ENCODE measurements around the gene RPLP1. TPM values are rescaled to one million over a fixed set of nuclear protein-coding genes. Genes with fewer than 3 reads are reported as not detected.

Gene RPLP1
- total RNA-seq, 1 experiment from 2014 or later, result 1,535 TPM

DNA sequence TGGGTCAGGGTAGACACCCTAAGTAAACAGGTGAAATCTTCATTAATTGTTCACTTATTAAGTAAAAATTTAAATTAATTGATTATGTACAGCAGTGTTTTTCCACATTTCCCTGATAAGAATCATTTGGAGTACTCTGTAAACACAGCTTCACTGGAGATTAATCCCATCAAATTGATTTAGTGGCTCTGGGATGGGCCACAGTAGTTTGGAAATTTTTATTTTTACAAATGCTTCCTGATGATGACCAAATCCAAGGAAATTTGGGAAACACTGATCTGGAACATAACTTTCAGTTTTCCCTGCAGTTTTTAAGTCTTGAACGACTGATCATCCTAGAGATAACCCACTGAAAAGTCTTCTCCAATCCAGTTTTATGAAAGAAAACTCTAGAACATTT lies 18.8 kb upstream of the RPLP1 start:
- no peak for DNase-seq
- no TSS peak for BruUV-seq (replicated peaks)
- no peak overlapping the region for H3K27ac Mint-ChIP-seq (ENCODE audit: unreplicated experiment)
- TF ChIP-seq, protein P1, sequence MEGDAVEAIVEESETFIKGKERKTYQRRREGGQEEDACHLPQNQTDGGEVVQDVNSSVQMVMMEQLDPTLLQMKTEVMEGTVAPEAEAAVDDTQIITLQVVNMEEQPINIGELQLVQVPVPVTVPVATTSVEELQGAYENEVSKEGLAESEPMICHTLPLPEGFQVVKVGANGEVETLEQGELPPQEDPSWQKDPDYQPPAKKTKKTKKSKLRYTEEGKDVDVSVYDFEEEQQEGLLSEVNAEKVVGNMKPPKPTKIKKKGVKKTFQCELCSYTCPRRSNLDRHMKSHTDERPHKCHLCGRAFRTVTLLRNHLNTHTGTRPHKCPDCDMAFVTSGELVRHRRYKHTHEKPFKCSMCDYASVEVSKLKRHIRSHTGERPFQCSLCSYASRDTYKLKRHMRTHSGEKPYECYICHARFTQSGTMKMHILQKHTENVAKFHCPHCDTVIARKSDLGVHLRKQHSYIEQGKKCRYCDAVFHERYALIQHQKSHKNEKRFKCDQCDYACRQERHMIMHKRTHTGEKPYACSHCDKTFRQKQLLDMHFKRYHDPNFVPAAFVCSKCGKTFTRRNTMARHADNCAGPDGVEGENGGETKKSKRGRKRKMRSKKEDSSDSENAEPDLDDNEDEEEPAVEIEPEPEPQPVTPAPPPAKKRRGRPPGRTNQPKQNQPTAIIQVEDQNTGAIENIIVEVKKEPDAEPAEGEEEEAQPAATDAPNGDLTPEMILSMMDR (IDR thresholded peaks at IDR 0.05; ENCODE audit: unreplicated experiment), result no peak
- intact Hi-C loops (cut with micrococcal nuclease; ENCODE audit: unreplicated experiment), result no loop called here
- H3K4me3 Mint-ChIP-seq (ENCODE audit: low read depth, unreplicated experiment), result no peak overlapping the region
- H3K36me3 Mint-ChIP-seq (ENCODE audit: insufficient read depth, unreplicated experiment), result peaks cover 55% of the 10 kb centered on the region
- H3K27me3 Mint-ChIP-seq (ENCODE audit: unreplicated experiment), result no peaks in the 10 kb centered on the region
- H3K4me1 Mint-ChIP-seq (ENCODE audit: low read depth, unreplicated experiment), result peaks cover 8% of the 10 kb centered on the region
- no peaks in the 10 kb centered on the region for H3K9me3 Mint-ChIP-seq (ENCODE audit: low read depth, unreplicated experiment)
- CTCF ChIA-PET, result no interaction called here

GRCh38 chr15:69434238-69434637 lies 18.4 kb upstream of the RPLP1 start:
- CTCF ChIA-PET, result no interaction called here
- Mint-ChIP-seq H3K27ac (ENCODE audit: unreplicated experiment) (no peak overlapping the region), H3K27me3 (ENCODE audit: unreplicated experiment) (no peaks in the 10 kb centered on the region), H3K36me3 (ENCODE audit: insufficient read depth, unreplicated experiment) (peaks cover 57% of the 10 kb centered on the region), H3K9me3 (ENCODE audit: low read depth, unreplicated experiment) (no peaks in the 10 kb centered on the region), H3K4me1 (ENCODE audit: low read depth, unreplicated experiment) (peaks cover 8% of the 10 kb centered on the region), H3K4me3 (ENCODE audit: low read depth, unreplicated experiment) (no peak overlapping the region)
- intact Hi-C loops (cut with micrococcal nuclease; ENCODE audit: unreplicated experiment), result no loop called here
- no peak for DNase-seq
- TF ChIP-seq, protein P1 (IDR thresholded peaks at IDR 0.05; ENCODE audit: unreplicated experiment), result no peak
- BruUV-seq (replicated peaks), result no TSS peak

GRCh38 chr15:69434679-69435078 lies 17.9 kb upstream of the RPLP1 start:
- intact Hi-C loops (cut with micrococcal nuclease; ENCODE audit: unreplicated experiment), result no loop called here
- H3K27me3 Mint-ChIP-seq (ENCODE audit: unreplicated experiment), result no peaks in the 10 kb centered on the region
- H3K36me3 Mint-ChIP-seq (ENCODE audit: insufficient read depth, unreplicated experiment), result peaks cover 59% of the 10 kb centered on the region
- no peak for DNase-seq
- TF ChIP-seq, protein P1 (IDR thresholded peaks at IDR 0.05; ENCODE audit: unreplicated experiment), result no peak
- CTCF ChIA-PET, result no interaction called here
- H3K9me3 Mint-ChIP-seq (ENCODE audit: low read depth, unreplicated experiment), result no peaks in the 10 kb centered on the region
- H3K27ac Mint-ChIP-seq (ENCODE audit: unreplicated experiment), result no peak overlapping the region
- peaks cover 8% of the 10 kb centered on the region for H3K4me1 Mint-ChIP-seq (ENCODE audit: low read depth, unreplicated experiment)
- no peak overlapping the region for H3K4me3 Mint-ChIP-seq (ENCODE audit: low read depth, unreplicated experiment)
- no TSS peak for BruUV-seq (replicated peaks)

DNA sequence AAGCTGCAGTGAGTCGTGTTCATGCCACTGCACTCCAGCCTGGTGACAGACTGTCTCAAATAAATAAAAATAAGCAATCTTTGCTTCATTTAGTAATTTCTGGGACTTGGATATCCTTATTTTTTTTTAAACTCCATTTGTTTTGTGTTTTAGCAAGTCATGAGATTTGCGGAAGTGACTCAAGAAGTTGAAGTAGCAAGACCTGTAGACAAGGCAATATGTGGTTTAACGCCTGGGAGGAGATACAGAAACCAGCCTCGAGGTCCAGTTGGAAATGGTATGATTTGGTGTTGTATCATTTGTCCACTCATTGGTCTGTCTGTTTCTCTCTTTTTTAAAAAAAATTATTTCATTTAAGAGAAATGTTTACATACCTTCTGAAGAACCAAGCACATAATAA lies 16.6 kb upstream of the RPLP1 start:
- CTCF ChIA-PET, result no interaction called here
- Mint-ChIP-seq H3K36me3 (ENCODE audit: insufficient read depth, unreplicated experiment) (peaks cover 58% of the 10 kb centered on the region), H3K4me1 (ENCODE audit: low read depth, unreplicated experiment) (peaks cover 8% of the 10 kb centered on the region)

More for the DNA sequence above, 16.6 kb upstream of the RPLP1 start:
- no peak overlapping the region for H3K27ac Mint-ChIP-seq (ENCODE audit: unreplicated experiment)
- TF ChIP-seq, protein P1 (IDR thresholded peaks at IDR 0.05; ENCODE audit: unreplicated experiment), result no peak
- intact Hi-C loops (cut with micrococcal nuclease; ENCODE audit: unreplicated experiment), result no loop called here
- DNase-seq, result no peak
- H3K27me3 Mint-ChIP-seq (ENCODE audit: unreplicated experiment), result no peaks in the 10 kb centered on the region
- H3K9me3 Mint-ChIP-seq (ENCODE audit: low read depth, unreplicated experiment), result no peaks in the 10 kb centered on the region
- BruUV-seq (replicated peaks), result no TSS peak
- no peak overlapping the region for H3K4me3 Mint-ChIP-seq (ENCODE audit: low read depth, unreplicated experiment)
